GM12875 (cell line): Measurements from ENCODE around the gene PHF2.

Experiments
- H3K4me3 ChIP-seq: one replicate; pipeline ENCODE4 v1.5.1; 2011; ENCODE audit warnings: low read depth, low read length, control low read depth
- CTCF ChIP-seq: IDR thresholded peaks from 2 replicates; pipeline ENCODE4 v1.5.1; 2011; ENCODE audit warnings: low read depth, mild to moderate bottlenecking, control low read depth, inconsistent platforms, low read length, moderate library complexity, borderline replicate concordance; ENCODE audit not compliant: insufficient read depth

PHF2 gene

GRCh38 chr9:93624431-93624834 is 48.0 kb downstream of the PHF2 start:
- no peak overlapping the region for H3K4me3 ChIP-seq
- no peak for TF ChIP-seq CTCF

- H3K4me3 ChIP-seq = no peak overlapping the region
- TF ChIP-seq CTCF = no peak
These were observed 48.6 kb downstream of the PHF2 start for GRCh38 chr9:93624977-93625376.

- TF ChIP-seq CTCF = no peak
- H3K4me3 ChIP-seq = no peak overlapping the region
These were observed 53.5 kb downstream of the PHF2 start for GRCh38 chr9:93629920-93630319.

GRCh38 chr9:93630806-93631411 is 54.5 kb downstream of the PHF2 start:
- TF ChIP-seq CTCF = no peak

GRCh38 chr9:93633492-93634221 is 57.3 kb downstream of the PHF2 start:
- TF ChIP-seq CTCF = no peak
- H3K4me3 ChIP-seq = no peak overlapping the region

More at GRCh38 chr9:93630806-93631411, 54.5 kb downstream of the PHF2 start:
- no peak overlapping the region for H3K4me3 ChIP-seq

GRCh38 chr9:93634311-93635185 is 58.2 kb downstream of the PHF2 start:
- no peak for TF ChIP-seq CTCF
- H3K4me3 ChIP-seq = no peak overlapping the region
